Measurements from ENCODE around the gene PLEKHM3.

The PLEKHM3 gene

DNA sequence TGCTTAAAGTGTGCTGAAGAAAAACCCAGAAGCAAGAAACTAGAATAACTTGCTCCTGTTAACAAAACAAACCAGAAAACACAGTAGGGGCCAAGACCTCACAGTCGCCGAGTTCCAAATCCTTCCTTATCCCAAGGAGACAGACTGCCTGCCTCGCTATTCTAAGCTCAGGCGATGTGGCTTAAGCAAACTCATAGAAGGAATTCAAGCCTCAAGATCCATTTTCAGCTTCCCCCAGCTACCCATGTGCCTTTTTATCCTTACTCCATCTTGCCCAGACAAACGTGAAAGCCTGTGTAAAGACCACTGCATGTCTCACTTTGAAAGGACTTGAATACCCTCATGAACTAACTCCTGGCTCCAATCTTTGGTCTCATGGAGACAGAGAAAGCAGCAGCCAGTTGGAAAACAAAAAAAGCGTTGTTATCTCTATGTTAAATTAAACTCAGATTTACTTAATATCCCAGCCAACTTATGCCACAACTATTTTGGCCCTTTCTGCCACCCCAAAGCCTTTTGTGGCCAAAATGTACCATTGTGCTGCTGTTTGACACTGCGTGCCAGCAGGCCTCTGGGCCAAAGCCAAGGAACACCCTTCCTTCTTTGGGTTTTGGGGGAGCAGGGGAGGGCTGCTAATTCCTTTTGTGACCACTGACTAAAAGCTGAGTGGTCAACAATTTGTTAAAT is 132.5 kb downstream of the PLEKHM3 start:
- no peak overlapping the region for H3K4me3 ChIP-seq (ENCODE audit: insufficient read depth, low read length, poor library complexity, severe bottlenecking)
- no peak overlapping the region for H3K4me2 ChIP-seq (ENCODE audit: low read depth, low read length, poor library complexity, severe bottlenecking)
- H3K27me3 ChIP-seq (ENCODE audit: low read length) = no peaks in the 10 kb centered on the region
- no peaks in the 10 kb centered on the region for H3F3A ChIP-seq (ENCODE audit: insufficient read depth)
- H3K9me2 ChIP-seq (replicated peaks; ENCODE audit: insufficient read depth, low read length) = no peaks in the 10 kb centered on the region
- H3K9ac ChIP-seq (ENCODE audit: low read length) = no peak overlapping the region
- H3K27ac ChIP-seq (ENCODE audit: low read depth, low read length) = no peak overlapping the region
- H2AFZ ChIP-seq (ENCODE audit: low read depth, low read length, severe bottlenecking) = no peak overlapping the region
- no peaks in the 10 kb centered on the region for H3K9me3 ChIP-seq (ENCODE audit: insufficient read depth, low read length)
- TF ChIP-seq, protein P1, sequence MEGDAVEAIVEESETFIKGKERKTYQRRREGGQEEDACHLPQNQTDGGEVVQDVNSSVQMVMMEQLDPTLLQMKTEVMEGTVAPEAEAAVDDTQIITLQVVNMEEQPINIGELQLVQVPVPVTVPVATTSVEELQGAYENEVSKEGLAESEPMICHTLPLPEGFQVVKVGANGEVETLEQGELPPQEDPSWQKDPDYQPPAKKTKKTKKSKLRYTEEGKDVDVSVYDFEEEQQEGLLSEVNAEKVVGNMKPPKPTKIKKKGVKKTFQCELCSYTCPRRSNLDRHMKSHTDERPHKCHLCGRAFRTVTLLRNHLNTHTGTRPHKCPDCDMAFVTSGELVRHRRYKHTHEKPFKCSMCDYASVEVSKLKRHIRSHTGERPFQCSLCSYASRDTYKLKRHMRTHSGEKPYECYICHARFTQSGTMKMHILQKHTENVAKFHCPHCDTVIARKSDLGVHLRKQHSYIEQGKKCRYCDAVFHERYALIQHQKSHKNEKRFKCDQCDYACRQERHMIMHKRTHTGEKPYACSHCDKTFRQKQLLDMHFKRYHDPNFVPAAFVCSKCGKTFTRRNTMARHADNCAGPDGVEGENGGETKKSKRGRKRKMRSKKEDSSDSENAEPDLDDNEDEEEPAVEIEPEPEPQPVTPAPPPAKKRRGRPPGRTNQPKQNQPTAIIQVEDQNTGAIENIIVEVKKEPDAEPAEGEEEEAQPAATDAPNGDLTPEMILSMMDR (IDR thresholded peaks at IDR 0.05; ENCODE audit: insufficient read depth, low read length, poor library complexity, severe bottlenecking) = no peak
- no peak for TF ChIP-seq EZH2phosphoT487 (conservative IDR thresholded peaks at IDR 0.05; ENCODE audit: low read length)
- no peaks in the 10 kb centered on the region for H4K20me1 ChIP-seq (ENCODE audit: low read depth, low read length)
- H3K79me2 ChIP-seq (ENCODE audit: insufficient read depth, low read length) = no peaks in the 10 kb centered on the region
- no peaks in the 10 kb centered on the region for H3K36me3 ChIP-seq (ENCODE audit: low read length)

DNA sequence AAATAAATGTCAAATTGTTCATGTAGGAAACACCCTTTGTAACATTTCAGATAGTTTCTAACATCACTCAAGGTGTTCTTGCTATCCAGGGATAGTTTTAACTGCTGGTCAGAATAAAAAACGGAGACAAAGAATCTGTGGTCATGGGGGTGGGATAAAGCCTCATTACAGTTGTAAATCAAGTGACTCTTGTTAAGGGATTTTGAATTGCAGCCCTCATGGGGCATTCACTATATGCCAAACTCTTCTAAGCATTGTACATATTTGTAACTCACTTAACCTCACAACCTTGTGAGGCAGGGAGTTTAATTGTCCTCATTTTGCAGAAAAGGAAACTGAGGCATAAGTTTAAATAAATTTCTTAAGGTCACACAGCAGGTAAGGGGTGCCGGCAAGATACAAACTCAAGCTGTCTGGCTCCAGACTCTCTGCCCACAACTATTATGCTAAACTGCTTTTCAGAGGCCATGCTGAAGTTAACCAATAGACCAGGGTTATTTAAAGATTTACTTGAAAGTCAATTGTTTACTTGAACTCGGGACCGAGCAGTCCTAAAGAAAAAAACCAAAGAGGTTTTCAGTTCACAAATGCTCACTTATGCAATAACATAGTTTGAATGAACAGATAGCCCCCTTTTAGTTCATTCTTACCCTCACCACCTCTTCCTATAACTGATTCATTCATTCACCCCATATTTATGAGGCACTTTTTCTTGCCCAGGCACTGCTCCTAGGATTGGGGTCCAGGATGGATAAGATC is 134.1 kb downstream of the PLEKHM3 start:
- Histone ChIP-seq H3K36me3 (ENCODE audit: low read length) (no peaks in the 10 kb centered on the region), H4K20me1 (ENCODE audit: low read depth, low read length) (no peaks in the 10 kb centered on the region), H3K4me2 (ENCODE audit: low read depth, low read length, poor library complexity, severe bottlenecking) (no peak overlapping the region), H3F3A (ENCODE audit: insufficient read depth) (no peaks in the 10 kb centered on the region), H3K27me3 (ENCODE audit: low read length) (no peaks in the 10 kb centered on the region), H2AFZ (ENCODE audit: low read depth, low read length, severe bottlenecking) (no peak overlapping the region), H3K9me2 (replicated peaks; ENCODE audit: insufficient read depth, low read length) (no peaks in the 10 kb centered on the region), H3K79me2 (ENCODE audit: insufficient read depth, low read length) (no peaks in the 10 kb centered on the region), H3K9me3 (ENCODE audit: insufficient read depth, low read length) (no peaks in the 10 kb centered on the region), H3K4me3 (ENCODE audit: insufficient read depth, low read length, poor library complexity, severe bottlenecking) (no peak overlapping the region), H3K9ac (ENCODE audit: low read length) (no peak overlapping the region), H3K27ac (ENCODE audit: low read depth, low read length) (no peak overlapping the region)
- TF ChIP-seq, protein P1 (IDR thresholded peaks at IDR 0.05; ENCODE audit: insufficient read depth, low read length, poor library complexity, severe bottlenecking) = no peak
- TF ChIP-seq EZH2phosphoT487 (conservative IDR thresholded peaks at IDR 0.05; ENCODE audit: low read length) = no peak

DNA sequence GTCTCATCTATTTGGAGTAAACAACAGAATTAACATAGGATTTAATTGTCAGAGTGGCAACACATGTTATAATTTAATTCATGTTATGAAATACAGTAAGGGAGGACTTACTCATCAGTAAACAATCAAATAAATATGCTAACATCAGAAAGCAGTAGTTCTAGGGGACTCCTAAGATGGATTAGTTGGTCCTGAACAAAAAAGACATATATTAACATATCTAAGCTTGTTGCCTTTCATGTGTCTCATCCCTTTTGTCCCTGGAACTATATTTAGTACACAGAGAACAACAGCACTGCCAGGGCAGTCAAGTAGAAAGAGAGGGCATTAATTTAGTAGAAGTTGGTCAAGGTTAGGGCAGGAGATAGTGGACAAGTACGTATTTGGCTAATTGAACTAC is 137.8 kb downstream of the PLEKHM3 start:
- Histone ChIP-seq H3K79me2 (ENCODE audit: insufficient read depth, low read length) (no peaks in the 10 kb centered on the region), H4K20me1 (ENCODE audit: low read depth, low read length) (no peaks in the 10 kb centered on the region), H3K27ac (ENCODE audit: low read depth, low read length) (no peak overlapping the region), H3K9ac (ENCODE audit: low read length) (no peak overlapping the region), H3K4me2 (ENCODE audit: low read depth, low read length, poor library complexity, severe bottlenecking) (no peak overlapping the region), H3K36me3 (ENCODE audit: low read length) (no peaks in the 10 kb centered on the region), H3K4me3 (ENCODE audit: insufficient read depth, low read length, poor library complexity, severe bottlenecking) (no peak overlapping the region), H3F3A (ENCODE audit: insufficient read depth) (no peaks in the 10 kb centered on the region), H3K9me2 (replicated peaks; ENCODE audit: insufficient read depth, low read length) (no peaks in the 10 kb centered on the region), H3K27me3 (ENCODE audit: low read length) (no peaks in the 10 kb centered on the region), H2AFZ (ENCODE audit: low read depth, low read length, severe bottlenecking) (no peak overlapping the region), H3K9me3 (ENCODE audit: insufficient read depth, low read length) (no peaks in the 10 kb centered on the region)
- TF ChIP-seq, protein P1 (IDR thresholded peaks at IDR 0.05; ENCODE audit: insufficient read depth, low read length, poor library complexity, severe bottlenecking) = no peak
- no peak for TF ChIP-seq EZH2phosphoT487 (conservative IDR thresholded peaks at IDR 0.05; ENCODE audit: low read length)
